Stomach (tissue), 9 donors: Measurements from ENCODE around the gene PLAC9. TPM values are rescaled to one million over a fixed set of nuclear protein-coding genes. Genes with fewer than 3 reads are reported as not detected.

Experiments
- DNase-seq, 2 donors: peaks; one replicate each; pipeline versions ENCODE4 v3.0.0 to v3.0.0-alpha.2; 2013 to 2019
- H3K27ac ChIP-seq, 5 donors: fragments of 200-600 bp in 4 of 5; sonication (generic) in 4 of 5; one replicate each; pipeline ENCODE4 v1.5.1; 2013 to 2019; ENCODE audit warnings: mild to moderate bottlenecking in 1 of 5, moderate library complexity in 1 of 5
- H3K27me3 ChIP-seq, 3 donors: fragments of 200-600 bp; sonication (generic); one replicate each; pipeline ENCODE4 v1.5.1; 2017 to 2019; ENCODE audit warnings: mixed run types in 1 of 3
- H3K36me3 ChIP-seq, 4 donors: fragments of 200-600 bp; sonication (generic); 1 replicate in 3 of 4; 2 replicates in 1 of 4; pipeline ENCODE4 v1.5.1; 2016 to 2019
- H3K4me1 ChIP-seq, 4 donors: fragments of 200-600 bp; sonication (generic); one replicate each; pipeline ENCODE4 v1.5.1; 2016 to 2019
- H3K4me3 ChIP-seq, 4 donors: fragments of 200-600 bp; sonication (generic) in 3 of 4; one replicate each; pipeline ENCODE4 v1.5.1; 2016 to 2019; ENCODE audit warnings: mild to moderate bottlenecking in 1 of 4
- H3K9me3 ChIP-seq, 4 donors: fragments of 200-600 bp; sonication (generic); one replicate each; pipeline ENCODE4 v1.5.1; 2016 to 2019
- EP300 ChIP-seq: sonication (generic); formaldehyde crosslinking; IDR thresholded peaks from one replicate; pipeline ENCODE4 v1.6.1; 2017; ENCODE audit warnings: antibody characterized with exemption
- POLR2A ChIP-seq, 4 donors: fragments of 450-650 bp; IDR thresholded peaks; one replicate each; pipeline ENCODE4 v1.6.1; 2016; ENCODE audit warnings: antibody characterized with exemption in 4 of 4, control low read depth in 2 of 4, mild to moderate bottlenecking in 1 of 4, moderate library complexity in 1 of 4
- POLR2AphosphoS5 ChIP-seq, 3 donors: sonication (generic); formaldehyde crosslinking; IDR thresholded peaks; one replicate each; pipeline ENCODE4 v1.6.1; 2016; ENCODE audit warnings: antibody characterized with exemption in 3 of 3
- WGBS, 5 donors: extraction: QIAGEN DNeasy Blood & Tissue Kit in 3 of 5; methylation state at CpG; one replicate each; pipeline versions ENCODE4 v1.1.5 to v1.1.7; 2013 to 2018; 5-methylcytosine and 5-hydroxymethylcytosine counted together
- intact Hi-C: fragments of 100-400 bp; cut with DNase I; formaldehyde crosslinking; loops from one replicate; pipeline ENCODE4 v1.15.1; 2023; ENCODE audit warnings: low total_unique reads
- polyA plus RNA-seq, 3 donors: library from polyadenylated mRNA; stranded (reverse); fragments of 200-250 nt; gene quantifications; one replicate each; pipeline ENCODE4 v1.2.3, GENCODE V29; 2013
- total RNA-seq, 5 donors: library from RNA; depleted of rRNA; stranded (reverse); fragments of >200 nt; gene quantifications; one replicate each; pipeline versions ENCODE4 v1.1.0 to v1.2.3, GENCODE V29; 2014 to 2016
- TF ChIP-seq, protein P1 (sequence below), 7 experiments: fragments of 450-650 bp in 4 of 7; fragments of 200-600 bp in 3 of 7; sonication (generic) in 3 of 7; IDR thresholded peaks; one replicate each; pipeline ENCODE4 v1.5.1; 2016 to 2019; ENCODE audit warnings: antibody characterized with exemption in 7 of 7, control low read depth in 2 of 7, mild to moderate bottlenecking in 1 of 7
- donor health status: healthy with polysubstance abuse.
- donor health status: Bipolar disorder and iron deficiency.
- donor health status: healthy.

Gene PLAC9
- total and polyA plus RNA-seq, 8 donors = 2.0 to 37.4 (median 20.3) TPM; not detected in 2

DNA sequence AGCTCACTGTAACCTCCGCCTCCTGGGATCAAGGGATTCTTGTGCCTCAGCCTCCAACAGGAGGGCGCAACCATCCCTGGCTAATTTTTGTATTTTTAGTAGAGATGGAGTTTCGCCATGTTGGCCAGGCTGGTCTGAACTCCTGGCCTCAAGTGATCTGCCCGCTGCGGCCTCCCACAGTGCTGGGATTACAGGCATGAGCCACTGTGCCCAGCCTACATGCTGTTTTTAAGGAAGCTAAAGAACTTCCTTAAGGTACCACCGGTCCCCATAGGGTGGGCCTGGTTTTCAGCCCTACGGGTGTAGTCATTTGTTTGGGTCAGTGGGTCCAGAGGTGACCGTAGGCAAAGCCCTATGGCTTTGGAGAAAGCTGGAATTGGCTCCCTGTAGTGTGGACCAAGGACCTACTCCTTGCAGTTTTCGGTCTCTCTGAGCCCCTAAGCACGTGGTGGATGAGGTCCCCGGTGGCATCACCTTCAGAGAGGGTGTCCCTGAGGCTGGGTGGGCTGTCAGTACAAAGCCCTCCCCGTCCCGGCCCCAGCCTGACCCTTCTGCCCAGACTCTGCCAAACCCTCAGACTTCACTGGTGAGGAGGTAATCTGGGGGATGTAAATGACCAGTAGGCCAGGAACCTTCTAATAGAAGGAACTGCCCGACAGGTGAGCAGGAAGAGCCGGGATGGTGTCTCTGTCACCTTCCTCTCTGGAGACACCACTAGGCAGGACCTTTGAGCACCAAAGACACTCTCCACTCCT, 42.3 kb downstream of the PLAC9 start:
- intact Hi-C loops = no loop called here

DNA sequence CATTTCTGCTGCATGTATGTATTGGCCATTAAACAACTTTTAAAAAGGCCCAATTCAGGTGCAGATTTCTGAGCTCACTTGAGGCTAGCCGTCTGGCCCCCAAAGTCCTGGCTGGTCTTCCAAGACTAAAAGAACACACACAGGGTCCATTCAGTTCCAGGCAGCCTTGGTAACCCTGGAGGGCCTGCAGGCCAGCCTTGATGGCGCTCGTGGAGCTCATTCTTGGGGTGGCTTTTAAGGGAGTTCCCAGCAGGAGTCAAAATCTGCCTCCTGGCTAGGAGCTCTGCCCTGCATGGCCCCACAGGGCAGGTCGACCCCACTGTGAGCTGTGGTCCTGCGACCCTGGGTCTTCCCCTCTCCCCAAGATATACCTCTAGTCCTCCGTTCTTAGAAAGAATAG, 44.0 kb downstream of the PLAC9 start:
- no peak for DNase-seq
- Histone ChIP-seq H3K9me3 (no peaks in the 10 kb centered on the region), H3K36me3 (peaks cover 25 to 62% (median 39%) of the 10 kb centered on the region in 4 donors), H3K27me3 (no peaks in the 10 kb centered on the region), H3K4me1 (peaks cover 43 to 92% (median 62%) of the 10 kb centered on the region in 4 donors), H3K27ac (peak overlapping the region in 2 of 5 donors; percentile 4 to 14), H3K4me3 (no peak overlapping the region)
- TF ChIP-seq, protein P1, sequence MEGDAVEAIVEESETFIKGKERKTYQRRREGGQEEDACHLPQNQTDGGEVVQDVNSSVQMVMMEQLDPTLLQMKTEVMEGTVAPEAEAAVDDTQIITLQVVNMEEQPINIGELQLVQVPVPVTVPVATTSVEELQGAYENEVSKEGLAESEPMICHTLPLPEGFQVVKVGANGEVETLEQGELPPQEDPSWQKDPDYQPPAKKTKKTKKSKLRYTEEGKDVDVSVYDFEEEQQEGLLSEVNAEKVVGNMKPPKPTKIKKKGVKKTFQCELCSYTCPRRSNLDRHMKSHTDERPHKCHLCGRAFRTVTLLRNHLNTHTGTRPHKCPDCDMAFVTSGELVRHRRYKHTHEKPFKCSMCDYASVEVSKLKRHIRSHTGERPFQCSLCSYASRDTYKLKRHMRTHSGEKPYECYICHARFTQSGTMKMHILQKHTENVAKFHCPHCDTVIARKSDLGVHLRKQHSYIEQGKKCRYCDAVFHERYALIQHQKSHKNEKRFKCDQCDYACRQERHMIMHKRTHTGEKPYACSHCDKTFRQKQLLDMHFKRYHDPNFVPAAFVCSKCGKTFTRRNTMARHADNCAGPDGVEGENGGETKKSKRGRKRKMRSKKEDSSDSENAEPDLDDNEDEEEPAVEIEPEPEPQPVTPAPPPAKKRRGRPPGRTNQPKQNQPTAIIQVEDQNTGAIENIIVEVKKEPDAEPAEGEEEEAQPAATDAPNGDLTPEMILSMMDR (IDR thresholded peaks at IDR 0.05) = no peak
- TF ChIP-seq POLR2AphosphoS5 (IDR thresholded peaks at IDR 0.05) (no peak), EP300 (no peak), POLR2A (IDR thresholded peaks at IDR 0.05) (no peak)
- intact Hi-C loops = no loop called here
- WGBS, 5 donors = 81 to 90% (median 88%) methylated on average over 6 of the region's 6 CpGs

More for the DNA sequence above, 42.3 kb downstream of the PLAC9 start:
- Histone ChIP-seq H3K27ac (no peak overlapping the region), H3K36me3 (peaks cover 15 to 64% (median 43%) of the 10 kb centered on the region in 4 donors), H3K4me3 (no peak overlapping the region), H3K4me1 (peaks cover 56 to 97% (median 74%) of the 10 kb centered on the region in 4 donors), H3K9me3 (no peaks in the 10 kb centered on the region), H3K27me3 (no peaks in the 10 kb centered on the region)
- no peak for DNase-seq
- WGBS, 5 donors = 89 to 98% (median 96%) methylated on average over 12 to 15 of the region's 15 CpGs
- no peak for TF ChIP-seq EP300
- no peak for TF ChIP-seq POLR2A (IDR thresholded peaks at IDR 0.05)
- TF ChIP-seq POLR2AphosphoS5 (IDR thresholded peaks at IDR 0.05) = no peak
- TF ChIP-seq, protein P1 (IDR thresholded peaks at IDR 0.05) = no peak

DNA sequence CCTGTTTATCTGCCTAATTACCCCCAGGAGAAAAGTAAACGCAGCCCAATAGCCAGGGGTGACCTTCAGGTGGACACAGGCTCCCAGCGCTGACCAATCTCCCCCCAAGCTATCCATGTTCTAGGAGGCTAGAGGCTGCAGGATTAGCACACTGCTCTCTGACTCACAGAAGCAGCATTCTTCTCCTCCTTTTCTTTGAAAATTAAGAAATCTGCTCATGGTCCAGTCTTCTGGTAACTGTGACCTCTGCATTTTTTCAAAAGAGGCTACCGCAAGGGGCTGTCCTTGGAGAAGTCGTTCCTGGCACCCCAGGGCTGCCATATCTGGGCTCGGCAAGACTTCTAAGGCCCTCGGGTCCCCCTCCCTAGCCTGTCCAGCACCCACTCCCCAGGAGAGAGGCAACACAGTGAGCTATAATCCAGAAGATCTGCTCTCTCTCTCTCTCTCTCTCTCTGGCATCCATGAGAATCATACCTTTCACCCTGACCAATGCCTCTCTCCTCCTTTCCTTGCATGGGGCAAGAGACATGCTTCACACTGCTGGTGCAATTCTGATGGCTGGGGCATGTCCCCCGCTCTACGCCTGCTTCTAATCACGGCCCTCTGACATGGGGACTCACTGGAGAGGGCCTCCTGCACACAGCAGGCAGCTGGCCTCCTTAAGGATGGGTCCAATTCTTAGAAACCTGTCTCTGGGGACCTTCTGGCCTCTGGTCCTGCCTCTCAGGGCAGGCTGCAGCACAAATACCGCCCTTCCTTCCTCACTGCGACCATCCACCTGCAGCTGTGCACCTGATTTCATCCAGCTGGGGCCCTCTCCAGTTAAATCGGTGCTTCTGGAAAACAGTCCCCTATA, 45.5 kb downstream of the PLAC9 start:
- no peak for DNase-seq
- intact Hi-C loops = no loop called here
- Histone ChIP-seq H3K27me3 (no peaks in the 10 kb centered on the region), H3K4me1 (peaks cover 31 to 92% (median 52%) of the 10 kb centered on the region in 4 donors), H3K4me3 (no peak overlapping the region), H3K27ac (peak overlapping the region in 3 of 5 donors; percentile 20 to 37 (median 27)), H3K36me3 (peaks cover 20 to 50% (median 25%) of the 10 kb centered on the region in 4 donors), H3K9me3 (no peaks in the 10 kb centered on the region)
- 72 to 79% (median 73%) methylated on average over 12 of the region's 12 CpGs for WGBS, 5 donors
- no peak for TF ChIP-seq POLR2AphosphoS5 (IDR thresholded peaks at IDR 0.05)
- no peak for TF ChIP-seq POLR2A (IDR thresholded peaks at IDR 0.05)
- no peak for TF ChIP-seq EP300
- TF ChIP-seq, protein P1 (IDR thresholded peaks at IDR 0.05) = no peak

DNA sequence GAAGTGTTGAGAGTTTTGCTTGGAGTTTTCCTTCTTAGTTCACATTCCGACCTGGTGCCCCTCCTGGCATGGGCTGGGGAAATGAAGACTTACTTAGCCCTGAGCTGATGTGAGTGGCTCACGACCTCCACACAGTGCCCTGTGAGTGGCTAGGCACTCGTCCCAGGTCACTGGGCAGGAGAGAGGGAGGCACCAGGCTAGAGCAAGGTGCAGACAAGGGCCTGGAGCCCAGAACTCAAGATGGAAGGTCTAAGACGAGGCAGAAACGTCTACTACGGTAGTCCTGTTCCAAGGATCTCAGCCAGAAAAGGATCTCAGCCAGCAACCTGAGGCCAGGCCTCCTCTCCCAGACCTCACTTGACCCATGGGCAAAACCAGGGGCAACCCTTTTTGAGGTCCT, 50.5 kb downstream of the PLAC9 start:
- Histone ChIP-seq H3K9me3 (no peaks in the 10 kb centered on the region), H3K4me1 (peaks cover 37 to 95% (median 62%) of the 10 kb centered on the region in 4 donors), H3K4me3 (no peak overlapping the region), H3K27ac (peak overlapping the region in 1 of 5 donors; percentile 2), H3K27me3 (no peaks in the 10 kb centered on the region), H3K36me3 (peaks cover 15 to 50% (median 26%) of the 10 kb centered on the region in 4 donors)
- intact Hi-C loops = no loop called here
- DNase-seq = no peak
- no peak for TF ChIP-seq POLR2A (IDR thresholded peaks at IDR 0.05)
- TF ChIP-seq EP300 = no peak
- TF ChIP-seq, protein P1 (IDR thresholded peaks at IDR 0.05) = no peak
- no peak for TF ChIP-seq POLR2AphosphoS5 (IDR thresholded peaks at IDR 0.05)
- WGBS, 5 donors = 36 to 74% (median 64%) methylated on average over 6 of the region's 6 CpGs
